Astrocyte (in vitro differentiated cells and primary cell): Measurements from ENCODE around the gene NR5A2.

Experiments
- CTCF ChIP-seq: IDR thresholded peaks from 2 replicates; pipeline ENCODE4 v1.5.1; 2011; ENCODE audit warnings: low read depth, mild to moderate bottlenecking, inconsistent platforms, low read length, moderate library complexity; ENCODE audit not compliant: insufficient read depth
- EZH2 ChIP-seq: IDR thresholded peaks from 2 replicates; pipeline ENCODE4 v1.6.1; 2012; ENCODE audit warnings: mild to moderate bottlenecking, low read length, inconsistent platforms; ENCODE audit not compliant: insufficient read depth

GRCh38 chr1:200033511-200034261 lies 6.2 kb downstream of the NR5A2 start:
- TF ChIP-seq CTCF (no peak), EZH2 (no peak)
